K562 (cell line): Measurements from ENCODE around the gene FASTK. TPM values are rescaled to one million over a fixed set of nuclear protein-coding genes. Genes with fewer than 3 reads are reported as not detected.

ENCODE experiments used
- ELK1 ChIP-seq: sonication (generic); formaldehyde crosslinking; IDR thresholded peaks from 2 replicates; pipeline ENCODE4 v1.8.1; 2022; ENCODE audit warnings: missing genetic modification reagents
- HINFP ChIP-seq: fragments of 450-650 bp; conservative IDR thresholded peaks from 2 replicates; pipeline ENCODE4 v1.6.1; 2016; ENCODE audit warnings: missing genetic modification characterization, low read depth, mild to moderate bottlenecking, control low read depth, missing compliant biosample characterization
- NONO ChIP-seq, 2 experiments: fragments of 200-400 bp in 1 of 2; fragments of 450-650 bp in 1 of 2; formaldehyde crosslinking in 1 of 2; IDR thresholded peaks; 2 replicates each; pipeline ENCODE4 v1.6.1; 2017; ENCODE audit warnings: low read depth in 2 of 2, mild to moderate bottlenecking in 2 of 2, moderate library complexity in 2 of 2, low read length in 1 of 2
- RERE ChIP-seq: sonication (generic); formaldehyde crosslinking; IDR thresholded peaks from 2 replicates; pipeline ENCODE4 v1.8.0; 2023; ENCODE audit warnings: missing genetic modification reagents, mild to moderate bottlenecking, borderline replicate concordance
- U2AF2 ChIP-seq: fragments of 200-400 bp; formaldehyde crosslinking; optimal IDR thresholded peaks from 2 replicates; pipeline ENCODE3; 2017; ENCODE audit warnings: low read depth, mild to moderate bottlenecking, low read length
- ZNF592 ChIP-seq: fragments of 450-650 bp; IDR thresholded peaks from 2 replicates; pipeline ENCODE4 v1.6.1; 2017; ENCODE audit warnings: antibody characterized with exemption, mild to moderate bottlenecking
- ZNF609 ChIP-seq: sonication (generic); formaldehyde crosslinking; IDR thresholded peaks from 2 replicates; pipeline ENCODE4 v1.8.1; 2023; ENCODE audit warnings: missing genetic modification reagents, mild to moderate bottlenecking, borderline replicate concordance
- polyA plus RNA-seq, 8 experiments: library from polyadenylated mRNA; depleted of rRNA in 4 of 8; stranded (reverse) in 5 of 8; unstranded in 3 of 8; fragments of >200 nt; fragmentation: Nextera tagmentation in 2 of 8; fragmentation: Illumina TruSeq in 1 of 8; extraction: Ambion mirVana in 2 of 8; extraction: Trizol in 1 of 8; gene quantifications; 2 replicates each; pipeline versions ENCODE4 v1.2.1 to v1.2.3, GENCODE V29; 2011 to 2014; ENCODE audit warnings: inconsistent platforms in 1 of 8, missing spikeins in 1 of 8
- total RNA-seq, 7 experiments: library from RNA; depleted of rRNA in 6 of 7; stranded (reverse); fragments of >200 nt in 6 of 7; fragmentation: Illumina TruSeq in 2 of 7; extraction: Trizol in 2 of 7; gene quantifications; 2 replicates each; pipeline versions ENCODE4 v1.2.1 to v1.2.3, GENCODE V29; 2011 to 2021; ENCODE audit warnings: low replicate concordance in 1 of 7

FASTK gene
- total and polyA plus RNA-seq, 9 of the 15 experiments (the other 6 are each of a cell fraction or from before 2014, with no cell fraction given): 0.51 to 150 (median 48.2) TPM

- no peak for TF ChIP-seq HINFP
- TF ChIP-seq U2AF2: no peak
- no peak for TF ChIP-seq ZNF609 (CRISPR knock-in tag)
- no peak for TF ChIP-seq NONO (IDR thresholded peaks at IDR 0.05; ENCODE audit: low read depth in 2 of 2, low read length in 1 of 2)
- no peak for TF ChIP-seq ELK1
- TF ChIP-seq RERE (CRISPR knock-in tag): no peak
- no peak for TF ChIP-seq ZNF592
These were observed 20.0 kb downstream of the FASTK start (continued) for GRCh38 chr7:151060416-151061212.
